D721Med (cell line): Measurements from ENCODE around the gene B3GLCT.

Experiments used
- DNase-seq: peaks from one replicate; pipeline ENCODE4 v3.0.0; 2011; ENCODE audit warnings: low spot score; ENCODE audit not compliant: insufficient read length
- FAIRE-seq: peaks from 2 replicates; lab custom pipeline; 2011; peaks lifted over from hg19 to GRCh38; lab: Jason Lieb, UNC
- CTCF ChIP-seq: IDR thresholded peaks from 2 replicates; pipeline ENCODE4 v1.5.1; 2012; ENCODE audit warnings: mild to moderate bottlenecking, control low read depth; ENCODE audit not compliant: insufficient read depth; ENCODE audit errors: missing control alignments

Gene B3GLCT

GRCh38 chr13:31227870-31228269 is 28.1 kb downstream of the B3GLCT start:
- FAIRE-seq (no peak), DNase-seq (no peak)
- no peak for TF ChIP-seq CTCF

GRCh38 chr13:31234729-31235128 is 35.0 kb downstream of the B3GLCT start:
- peak; percentile 21 for TF ChIP-seq CTCF
- FAIRE-seq (no peak), DNase-seq (no peak)

DNA sequence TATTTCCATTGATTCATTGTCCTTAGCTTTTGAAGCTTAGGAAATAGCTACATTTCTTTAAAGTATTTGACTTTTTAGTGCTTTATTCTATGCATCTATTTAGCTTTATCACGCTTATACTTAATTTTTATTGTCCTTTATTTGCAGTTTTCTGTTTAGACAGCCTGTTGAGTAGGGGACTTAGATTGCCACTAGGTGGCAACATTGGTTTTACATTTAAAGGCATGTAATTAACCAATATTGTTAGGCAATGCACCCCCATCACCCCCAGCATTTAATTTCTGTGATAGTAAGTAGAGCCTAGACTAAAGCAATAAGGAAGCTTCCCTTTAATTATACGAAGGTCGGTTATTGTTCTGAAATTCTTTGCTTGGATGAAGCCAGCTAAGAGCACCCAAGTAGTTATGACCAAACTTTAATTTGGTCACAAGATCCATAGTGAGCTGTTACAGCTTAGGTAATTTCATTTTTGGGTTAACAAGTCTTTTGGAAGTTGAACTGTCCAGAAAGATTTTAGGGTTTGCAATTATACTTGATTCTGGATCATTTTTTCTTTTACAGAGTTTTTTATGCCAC is 36.5 kb downstream of the B3GLCT start:
- TF ChIP-seq CTCF, result peak; percentile 83
- FAIRE-seq (peak; percentile 81), DNase-seq (no peak)

DNA sequence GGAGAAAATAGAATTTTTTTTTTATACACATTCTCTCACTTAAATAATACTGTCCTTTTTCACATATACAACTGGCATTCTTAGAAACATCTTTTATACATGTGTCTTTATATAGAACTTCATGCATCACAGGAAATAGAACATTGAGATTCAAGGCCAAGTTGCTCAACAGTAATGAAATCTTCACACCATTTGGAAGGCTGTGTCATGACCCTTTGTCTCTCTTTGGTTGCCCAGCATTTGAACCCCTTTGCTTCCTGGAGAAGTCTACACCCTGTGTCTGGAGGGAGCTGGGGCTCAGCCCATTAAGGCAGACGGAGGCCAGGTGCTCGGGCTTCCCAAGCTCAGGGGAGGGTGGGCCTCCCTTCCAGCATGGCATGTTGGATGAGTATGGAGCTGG is 41.1 kb downstream of the B3GLCT start:
- FAIRE-seq, result no peak
- TF ChIP-seq CTCF, result no peak
- no peak for DNase-seq

GRCh38 chr13:31242367-31242766 is 42.6 kb downstream of the B3GLCT start:
- DNase-seq, result no peak
- TF ChIP-seq CTCF, result no peak
- no peak for FAIRE-seq

- FAIRE-seq, result no peak
- no peak for DNase-seq
- TF ChIP-seq CTCF, result no peak
Observed at GRCh38 chr13:31242916-31243315, 43.1 kb downstream of the B3GLCT start.

GRCh38 chr13:31245598-31246373 is 46.0 kb downstream of the B3GLCT start:
- FAIRE-seq (no peak), DNase-seq (no peak)
- no peak for TF ChIP-seq CTCF
